Measurements from ENCODE around the gene RRP9. TPM values are rescaled to one million over a fixed set of nuclear protein-coding genes. Genes with fewer than 3 reads are reported as not detected.

RRP9 gene
- total RNA-seq, 2 experiments from 2014 or later = 40.0 to 40.7 TPM

GRCh38 chr3:51948016-51948580 is 6.4 kb upstream of the RRP9 start:
- intact Hi-C loops (cut with micrococcal nuclease) = no loop called here
- ChIA-PET CTCF (no interaction called here), POLR2A (interaction anchor here (0.6 to 0.7 kb wide), 2 partner anchors 10 to 15 kb away, joined by 3 read pairs; no protein-coding TSS in a partner anchor)
- Mint-ChIP-seq H3K27me3 (peaks cover 1% of the 10 kb centered on the region), H3K4me3 (no peak overlapping the region), H3K9me3 (no peaks in the 10 kb centered on the region), H3K36me3 (ENCODE audit: low read depth) (no peaks in the 10 kb centered on the region), H3K27ac (no peak overlapping the region), H3K4me1 (ENCODE audit: low read depth) (peaks cover under 1% of the 10 kb centered on the region)
- no peak for TF ChIP-seq CTCF (IDR thresholded peaks at IDR 0.05)
- ATAC-seq = no peak
- no peak for DNase-seq

GRCh38 chr3:51947215-51947900 is 5.7 kb upstream of the RRP9 start:
- no peaks in the 10 kb centered on the region for H3K36me3 Mint-ChIP-seq (ENCODE audit: low read depth)
- no peak for DNase-seq
- POLR2A ChIA-PET = interaction anchor here (0.7 kb wide), 1 partner anchor 16 kb away, joined by 3 read pairs; no protein-coding TSS in a partner anchor
- H3K4me1 Mint-ChIP-seq (ENCODE audit: low read depth) = peaks cover 6% of the 10 kb centered on the region
- intact Hi-C loops (cut with micrococcal nuclease) = no loop called here
- CTCF ChIA-PET = no interaction called here
- H3K4me3 Mint-ChIP-seq = no peak overlapping the region
- no peak for TF ChIP-seq CTCF (IDR thresholded peaks at IDR 0.05)
- H3K9me3 Mint-ChIP-seq = no peaks in the 10 kb centered on the region
- no peaks in the 10 kb centered on the region for H3K27me3 Mint-ChIP-seq
- ATAC-seq = no peak
- no peak overlapping the region for H3K27ac Mint-ChIP-seq

- H3K4me3 Mint-ChIP-seq = no peak overlapping the region
- intact Hi-C loops (cut with micrococcal nuclease) = no loop called here
- ATAC-seq = no peak
- ChIA-PET POLR2A (interaction anchor here (1.9 kb wide), 1 partner anchor 27 kb away, joined by 6 read pairs; the partner anchor contains the start of gene ABHD14B), CTCF (interaction anchor here (1.0 kb wide), 1 partner anchor 27 kb away, joined by 3 read pairs; the partner anchor contains the start of gene ABHD14B)
- TF ChIP-seq CTCF (IDR thresholded peaks at IDR 0.05) = no peak
- H3K27me3 Mint-ChIP-seq = no peaks in the 10 kb centered on the region
- DNase-seq = no peak
- H3K9me3 Mint-ChIP-seq = no peaks in the 10 kb centered on the region
- H3K27ac Mint-ChIP-seq = no peak overlapping the region
- peaks cover 8% of the 10 kb centered on the region for H3K4me1 Mint-ChIP-seq (ENCODE audit: low read depth)
- H3K36me3 Mint-ChIP-seq (ENCODE audit: low read depth) = no peaks in the 10 kb centered on the region
Measured at GRCh38 chr3:51946796-51947195, 5.1 kb upstream of the RRP9 start.

GRCh38 chr3:51945926-51946705 is 4.4 kb upstream of the RRP9 start:
- intact Hi-C loops (cut with micrococcal nuclease) = no loop called here
- CTCF ChIA-PET = interaction anchor here (1.0 kb wide), 1 partner anchor 27 kb away, joined by 3 read pairs; the partner anchor contains the start of gene ABHD14B
- no peaks in the 10 kb centered on the region for H3K27me3 Mint-ChIP-seq
- H3K9me3 Mint-ChIP-seq = no peaks in the 10 kb centered on the region
- no peak for TF ChIP-seq CTCF (IDR thresholded peaks at IDR 0.05)
- H3K4me3 Mint-ChIP-seq = no peak overlapping the region
- no peak for DNase-seq
- no peak overlapping the region for H3K27ac Mint-ChIP-seq
- POLR2A ChIA-PET = interaction anchor here (0.9 to 1.9 kb wide), 3 partner anchors 16 to 37 kb away, joined by 3 to 6 read pairs (median 4); partner anchors contain the start of gene ABHD14B
- no peaks in the 10 kb centered on the region for H3K36me3 Mint-ChIP-seq (ENCODE audit: low read depth)
- no peak for ATAC-seq
- peaks cover 8% of the 10 kb centered on the region for H3K4me1 Mint-ChIP-seq (ENCODE audit: low read depth)
